ENCODE data around the gene RXYLT1.

The RXYLT1 gene

DNA sequence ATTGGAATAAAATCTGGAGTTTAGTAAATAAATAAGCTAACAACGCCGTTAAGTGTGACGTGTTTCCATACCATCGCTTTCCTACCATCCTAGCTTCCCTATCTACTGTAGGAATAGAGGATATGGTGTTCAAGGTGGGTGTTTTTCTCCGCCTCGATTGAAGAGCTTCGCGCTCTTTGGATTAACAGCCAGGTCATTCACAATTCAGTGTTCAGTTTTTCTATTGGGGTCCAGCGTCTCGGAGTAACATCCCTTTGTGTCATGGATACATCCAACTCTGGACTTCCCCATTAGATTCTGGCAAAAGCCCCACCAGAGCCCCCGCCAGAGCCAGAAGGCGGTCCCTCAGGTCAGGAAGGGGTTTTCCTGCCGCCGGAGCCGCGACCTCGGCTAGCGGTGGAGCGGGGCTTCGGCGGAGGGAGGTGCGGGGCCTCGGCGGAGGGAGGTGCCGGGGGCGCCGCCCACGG lies 63.6 kb downstream of the RXYLT1 start:
- Histone ChIP-seq H3K36me3 (no peaks in the 10 kb centered on the region), H3K27ac (peak overlapping the region; percentile 32), H3K4me3 (ENCODE audit: low read depth, low read length) (peak overlapping the region; percentile 52), H3K27me3 (ENCODE audit: insufficient read depth, low read depth, severe bottlenecking) (no peaks in the 10 kb centered on the region), H3K9me3 (ENCODE audit: severe bottlenecking) (no peaks in the 10 kb centered on the region)
- DNase-seq: no peak
- TF ChIP-seq, protein P1, sequence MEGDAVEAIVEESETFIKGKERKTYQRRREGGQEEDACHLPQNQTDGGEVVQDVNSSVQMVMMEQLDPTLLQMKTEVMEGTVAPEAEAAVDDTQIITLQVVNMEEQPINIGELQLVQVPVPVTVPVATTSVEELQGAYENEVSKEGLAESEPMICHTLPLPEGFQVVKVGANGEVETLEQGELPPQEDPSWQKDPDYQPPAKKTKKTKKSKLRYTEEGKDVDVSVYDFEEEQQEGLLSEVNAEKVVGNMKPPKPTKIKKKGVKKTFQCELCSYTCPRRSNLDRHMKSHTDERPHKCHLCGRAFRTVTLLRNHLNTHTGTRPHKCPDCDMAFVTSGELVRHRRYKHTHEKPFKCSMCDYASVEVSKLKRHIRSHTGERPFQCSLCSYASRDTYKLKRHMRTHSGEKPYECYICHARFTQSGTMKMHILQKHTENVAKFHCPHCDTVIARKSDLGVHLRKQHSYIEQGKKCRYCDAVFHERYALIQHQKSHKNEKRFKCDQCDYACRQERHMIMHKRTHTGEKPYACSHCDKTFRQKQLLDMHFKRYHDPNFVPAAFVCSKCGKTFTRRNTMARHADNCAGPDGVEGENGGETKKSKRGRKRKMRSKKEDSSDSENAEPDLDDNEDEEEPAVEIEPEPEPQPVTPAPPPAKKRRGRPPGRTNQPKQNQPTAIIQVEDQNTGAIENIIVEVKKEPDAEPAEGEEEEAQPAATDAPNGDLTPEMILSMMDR (IDR thresholded peaks at IDR 0.05; ENCODE audit: low read depth, low read length): no peak

DNA sequence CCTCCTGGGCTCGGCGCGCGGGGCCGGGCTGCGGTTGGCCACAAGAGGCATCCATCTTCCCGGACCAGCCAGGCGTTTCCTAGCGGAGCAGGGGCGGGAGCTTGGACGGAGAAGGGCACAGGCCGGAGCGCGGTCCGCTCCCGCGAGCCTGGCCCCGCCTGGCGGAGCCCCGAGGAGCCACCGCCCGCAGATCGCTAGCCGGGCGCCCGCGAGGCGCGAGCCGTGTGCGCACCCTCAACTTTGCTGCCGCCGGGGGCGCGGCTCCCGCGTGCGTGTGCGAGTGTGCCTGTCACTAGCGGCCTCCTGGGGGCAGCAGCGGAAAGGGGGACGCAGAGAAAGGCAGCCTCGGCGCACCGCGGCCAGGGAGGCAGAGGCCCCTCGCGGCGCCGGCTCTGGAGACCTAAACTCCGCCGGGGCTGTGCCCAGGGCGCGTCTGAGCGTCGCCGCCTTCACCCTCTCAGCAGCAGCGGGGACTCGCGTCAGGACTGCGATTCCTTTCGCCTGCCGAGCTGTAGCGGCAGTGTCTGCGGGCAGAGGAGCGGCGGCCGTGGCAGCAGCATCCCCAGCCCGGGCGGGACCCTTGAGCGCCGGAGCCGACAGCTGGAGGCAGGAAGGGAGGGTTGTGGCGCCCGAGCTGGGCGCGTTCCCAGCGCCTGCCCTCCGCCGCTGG lies 64.1 kb downstream of the RXYLT1 start:
- no peaks in the 10 kb centered on the region for H3K27me3 ChIP-seq (ENCODE audit: insufficient read depth, low read depth, severe bottlenecking)
- H3K9me3 ChIP-seq (ENCODE audit: severe bottlenecking): no peaks in the 10 kb centered on the region
- H3K36me3 ChIP-seq: no peaks in the 10 kb centered on the region
- peak overlapping the region; percentile 52 for H3K4me3 ChIP-seq (ENCODE audit: low read depth, low read length)
- peak overlapping the region; percentile 32 for H3K27ac ChIP-seq
- peak; percentile 93 for DNase-seq
- TF ChIP-seq, protein P1 (IDR thresholded peaks at IDR 0.05; ENCODE audit: low read depth, low read length): peak; percentile 93

DNA sequence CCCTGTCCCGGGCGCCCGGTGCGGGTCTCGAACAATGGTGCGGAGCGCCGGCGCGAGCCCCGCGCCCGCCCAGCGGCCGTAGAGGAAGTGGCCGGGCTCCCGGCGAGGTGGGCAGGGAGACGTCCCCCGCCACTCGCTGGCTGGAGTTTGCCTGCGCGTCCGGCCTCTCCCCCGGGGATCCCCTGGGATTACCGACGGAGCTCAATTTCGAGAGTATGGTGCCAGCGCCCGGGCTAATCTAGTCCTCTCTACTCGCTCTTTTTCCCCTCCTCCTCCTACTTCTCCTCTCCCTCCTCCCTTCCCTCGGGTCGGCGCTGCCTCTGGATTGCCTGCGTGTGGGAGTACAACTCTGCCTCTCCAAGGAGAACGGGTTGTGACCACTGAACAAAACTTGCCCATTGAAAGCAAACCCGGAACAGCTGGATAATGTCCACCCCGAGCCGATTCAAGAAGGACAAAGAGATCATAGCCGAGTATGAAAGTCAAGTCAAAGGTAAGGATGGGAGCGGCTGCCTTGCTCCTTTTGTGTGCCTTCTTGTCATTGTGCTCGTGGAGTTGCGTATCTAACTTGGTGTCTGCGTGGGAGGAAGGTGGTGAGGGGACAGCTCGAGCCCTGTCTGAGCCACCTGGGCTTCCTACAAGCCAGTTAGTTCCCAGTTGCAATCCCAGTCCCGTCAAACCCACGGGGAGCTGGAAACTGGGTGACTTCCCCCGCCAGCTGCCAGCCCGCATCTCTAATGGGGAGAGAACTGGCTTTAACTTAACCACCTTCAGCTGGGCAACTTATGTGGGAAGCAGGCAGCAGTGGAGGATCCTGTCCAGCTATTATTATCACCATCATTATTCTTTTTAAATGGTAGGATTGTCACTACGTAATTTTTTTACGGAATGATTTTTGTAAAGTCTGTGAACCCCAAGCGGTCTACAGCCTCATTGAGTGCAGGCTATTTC lies 65.0 kb downstream of the RXYLT1 start, which contains the start of gene SRGAP1:
Gene SRGAP1 (plus strand): TSS at position 310 of the 951 bp plus-strand sequence. CDS start 117 bp downstream, at position 427.
- H3K27ac ChIP-seq: peak within 1 kb of the TSS; percentile 32
- peak within 1 kb of the TSS; percentile 52 for H3K4me3 ChIP-seq (ENCODE audit: low read depth, low read length)
- peak; percentile 58 for DNase-seq
- H3K9me3 ChIP-seq (ENCODE audit: severe bottlenecking): no peaks in the 10 kb centered on the region
- no peaks in the 10 kb centered on the region for H3K27me3 ChIP-seq (ENCODE audit: insufficient read depth, low read depth, severe bottlenecking)
- no peaks in the 10 kb centered on the region for H3K36me3 ChIP-seq
- TF ChIP-seq, protein P1 (IDR thresholded peaks at IDR 0.05; ENCODE audit: low read depth, low read length): no peak

DNA sequence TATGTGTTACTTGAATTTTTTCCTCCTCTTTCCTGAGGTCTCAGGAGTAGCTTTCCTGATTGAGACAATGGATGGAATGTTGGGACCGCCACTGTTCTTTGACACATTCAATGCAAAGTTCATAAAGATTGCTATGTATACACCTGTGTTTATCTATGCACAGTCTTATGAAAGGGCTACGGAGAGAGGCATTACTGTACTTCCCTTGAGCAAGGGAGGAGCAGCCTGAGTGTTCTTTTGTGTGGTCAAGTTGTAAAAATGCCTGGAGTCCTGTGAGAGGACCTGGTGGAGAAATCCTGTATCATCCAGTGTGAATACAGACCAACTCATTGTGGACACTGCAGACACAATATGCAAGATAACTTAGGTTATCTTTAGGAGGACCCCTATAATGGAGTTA lies 66.0 kb downstream of the RXYLT1 start:
- Histone ChIP-seq H3K36me3 (no peaks in the 10 kb centered on the region), H3K27ac (no peak overlapping the region), H3K27me3 (ENCODE audit: insufficient read depth, low read depth, severe bottlenecking) (no peaks in the 10 kb centered on the region), H3K4me3 (ENCODE audit: low read depth, low read length) (no peak overlapping the region), H3K9me3 (ENCODE audit: severe bottlenecking) (no peaks in the 10 kb centered on the region)
- DNase-seq: no peak
- TF ChIP-seq, protein P1 (IDR thresholded peaks at IDR 0.05; ENCODE audit: low read depth, low read length): no peak

DNA sequence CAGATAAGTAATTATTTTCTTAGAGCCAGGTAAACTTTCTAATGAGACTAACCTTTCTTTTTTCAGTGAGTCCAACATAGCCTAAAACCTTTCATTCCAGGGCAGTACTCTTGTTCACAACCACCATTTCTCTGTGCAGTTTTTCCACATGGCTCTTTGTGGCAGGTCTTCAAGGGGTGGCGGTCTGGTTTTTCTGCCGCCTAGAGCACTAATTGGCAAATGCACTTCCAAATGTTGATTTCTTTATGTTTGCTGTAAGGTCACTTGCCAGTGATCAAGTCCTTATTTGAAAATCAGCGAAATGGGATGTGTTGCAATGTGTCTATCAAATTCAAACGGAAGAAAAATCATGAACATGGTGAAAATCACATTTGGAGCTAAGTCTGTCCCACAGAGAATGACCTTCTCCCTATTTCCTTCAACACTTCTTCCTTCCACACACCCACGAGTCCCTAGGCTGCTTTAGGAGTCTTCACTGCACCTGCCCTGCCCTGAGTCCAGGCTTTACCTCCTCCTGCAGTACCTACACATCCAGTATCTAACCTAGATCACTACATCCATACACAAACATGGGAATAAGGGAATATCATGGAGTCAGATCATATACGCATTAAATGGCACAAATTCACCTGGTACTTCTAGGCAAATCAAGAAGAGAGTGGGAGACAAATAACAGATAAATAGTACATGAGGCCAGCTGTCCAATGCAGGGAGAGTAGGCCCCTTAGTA lies 66.7 kb downstream of the RXYLT1 start:
- DNase-seq: no peak
- Histone ChIP-seq H3K27ac (no peak overlapping the region), H3K27me3 (ENCODE audit: insufficient read depth, low read depth, severe bottlenecking) (no peaks in the 10 kb centered on the region)

More for the DNA sequence above, 66.7 kb downstream of the RXYLT1 start:
- no peak overlapping the region for H3K4me3 ChIP-seq (ENCODE audit: low read depth, low read length)
- TF ChIP-seq, protein P1 (IDR thresholded peaks at IDR 0.05; ENCODE audit: low read depth, low read length): no peak
- H3K36me3 ChIP-seq: no peaks in the 10 kb centered on the region
- no peaks in the 10 kb centered on the region for H3K9me3 ChIP-seq (ENCODE audit: severe bottlenecking)

All from WERI-Rb-1 (cell line).